H9 (cell line): ENCODE data around the gene MXRA7. TPM values are rescaled to one million over a fixed set of nuclear protein-coding genes. Genes with fewer than 3 reads are reported as not detected.
A peak's percentile ranks its signal among the peaks of the same experiment; 100 is the strongest.

Experiments
- DNase-seq: peaks from one replicate; pipeline ENCODE4 v3.0.0-alpha.2; 2017
- H2AFZ ChIP-seq: one replicate; pipeline ENCODE4 v1.6.1; 2013; ENCODE audit warnings: mild to moderate bottlenecking, low read length, control low read depth, moderate library complexity
- H2AK5ac ChIP-seq: 2 replicates; pipeline ENCODE4 v1.6.1; 2013; ENCODE audit warnings: low read length, control low read depth, mixed read lengths; ENCODE audit not compliant: insufficient read length
- H2BK120ac ChIP-seq: one replicate; pipeline ENCODE4 v1.6.1; 2013; ENCODE audit warnings: low read depth, mild to moderate bottlenecking, low read length, control low read depth, inconsistent platforms; ENCODE audit not compliant: poor library complexity, severe bottlenecking
- H2BK12ac ChIP-seq: 2 replicates; pipeline ENCODE4 v1.6.1; 2013; ENCODE audit warnings: low read length, control low read depth, mixed read lengths, low read depth; ENCODE audit not compliant: insufficient read length
- H2BK15ac ChIP-seq: 2 replicates; pipeline ENCODE4 v1.6.1; 2013; ENCODE audit warnings: low read depth, low read length, control low read depth
- H2BK20ac ChIP-seq: one replicate; pipeline ENCODE4 v1.6.1; 2013; ENCODE audit warnings: low read depth, mild to moderate bottlenecking, low read length, control low read depth, inconsistent platforms; ENCODE audit not compliant: poor library complexity, severe bottlenecking
- H2BK5ac ChIP-seq: 2 replicates; pipeline ENCODE4 v1.6.1; 2013; ENCODE audit warnings: low read length, control low read depth, mixed read lengths; ENCODE audit not compliant: insufficient read length
- H3K14ac ChIP-seq: 2 replicates; pipeline ENCODE4 v1.6.1; 2013; ENCODE audit warnings: low read length, control low read depth; ENCODE audit not compliant: insufficient read depth
- H3K18ac ChIP-seq: 2 replicates; pipeline ENCODE4 v1.6.1; 2013; ENCODE audit warnings: low read depth, mild to moderate bottlenecking, mixed read lengths, low read length, control low read depth; ENCODE audit not compliant: insufficient read length
- H3K23ac ChIP-seq: 2 replicates; pipeline ENCODE4 v1.6.1; 2013; ENCODE audit warnings: low read length, control low read depth, mixed read lengths, low read depth; ENCODE audit not compliant: insufficient read length
- H3K23me2 ChIP-seq: 2 replicates; pipeline ENCODE4 v1.6.1; 2013; ENCODE audit warnings: low read depth, mild to moderate bottlenecking, mixed read lengths, low read length, control low read depth; ENCODE audit not compliant: insufficient read length, poor library complexity, severe bottlenecking
- H3K27ac ChIP-seq: 2 replicates; pipeline ENCODE4 v1.5.1; 2013; ENCODE audit warnings: low read length, control low read depth, mixed read lengths, low read depth; ENCODE audit not compliant: insufficient read length
- H3K27me3 ChIP-seq: 2 replicates; pipeline ENCODE4 v1.6.1; 2013; ENCODE audit warnings: low read length, control low read depth, inconsistent platforms; ENCODE audit not compliant: insufficient read depth
- H3K4ac ChIP-seq: 2 replicates; pipeline ENCODE4 v1.6.1; 2013; ENCODE audit warnings: low read depth, mild to moderate bottlenecking, control low read depth, inconsistent platforms, low read length, moderate library complexity
- H3K4me1 ChIP-seq: 2 replicates; pipeline ENCODE4 v1.6.1; 2013; ENCODE audit warnings: low read length, control low read depth, inconsistent platforms; ENCODE audit not compliant: insufficient read depth
- H3K4me2 ChIP-seq: 2 replicates; pipeline ENCODE4 v1.6.1; 2013; ENCODE audit warnings: low read length, control low read depth, mixed read lengths; ENCODE audit not compliant: insufficient read length, insufficient read depth
- H3K56ac ChIP-seq: 2 replicates; pipeline ENCODE4 v1.6.1; 2013; ENCODE audit warnings: low read depth, mild to moderate bottlenecking, mixed read lengths, low read length, control low read depth; ENCODE audit not compliant: insufficient read length
- H3K79me1 ChIP-seq: 2 replicates; pipeline ENCODE4 v1.6.1; 2013; ENCODE audit warnings: low read depth, mild to moderate bottlenecking, moderate library complexity, low read length, control low read depth, inconsistent platforms; ENCODE audit not compliant: insufficient read depth, poor library complexity, severe bottlenecking
- H3K79me2 ChIP-seq: 2 replicates; pipeline ENCODE4 v1.6.1; 2013; ENCODE audit warnings: low read length, control low read depth, inconsistent platforms; ENCODE audit not compliant: insufficient read depth
- H3K9ac ChIP-seq: 2 replicates; pipeline ENCODE4 v1.6.1; 2013; ENCODE audit warnings: low read length, control low read depth, mixed read lengths; ENCODE audit not compliant: insufficient read length; ENCODE audit errors: extremely low read depth
- H3K9me3 ChIP-seq: one replicate; pipeline ENCODE4 v1.6.1; 2013; ENCODE audit warnings: low read depth, low read length, inconsistent platforms; ENCODE audit not compliant: control insufficient read depth
- H3T11ph ChIP-seq: one replicate; pipeline ENCODE4 v1.6.1; 2013; ENCODE audit warnings: mild to moderate bottlenecking, low read length, control low read depth, inconsistent platforms
- H4K20me1 ChIP-seq: one replicate; pipeline ENCODE4 v1.6.1; 2013; ENCODE audit not compliant: control insufficient read depth, insufficient read length, insufficient read depth
- H4K5ac ChIP-seq: 2 replicates; pipeline ENCODE4 v1.6.1; 2013; ENCODE audit warnings: low read depth, mild to moderate bottlenecking, mixed read lengths, low read length, control low read depth; ENCODE audit not compliant: insufficient read length
- H4K8ac ChIP-seq: replicated peaks from 2 replicates; pipeline ENCODE4 v1.6.1; 2013; ENCODE audit warnings: low read length, control low read depth, mixed read lengths, low read depth; ENCODE audit not compliant: insufficient read length
- H4K91ac ChIP-seq: 2 replicates; pipeline ENCODE4 v1.6.1; 2013; ENCODE audit warnings: low read depth, mild to moderate bottlenecking, moderate library complexity, mixed read lengths, low read length, control low read depth; ENCODE audit not compliant: insufficient read length
- H3K27ac Mint-ChIP-seq, 3 experiments: 2 replicates in 2 of 3; 3 replicates in 1 of 3; pipeline ENCODE4 v1.8.0; 2020 to 2021; ENCODE audit warnings: mixed read lengths in 3 of 3, mild to moderate bottlenecking in 1 of 3, moderate library complexity in 1 of 3
- H3K27me3 Mint-ChIP-seq: 2 replicates; pipeline ENCODE4 v1.8.0; 2021; ENCODE audit warnings: low read depth, mild to moderate bottlenecking, moderate library complexity, mixed read lengths
- H3K36me3 Mint-ChIP-seq, 3 experiments: 2 replicates in 2 of 3; 3 replicates in 1 of 3; pipeline ENCODE4 v1.8.0; 2020 to 2021; ENCODE audit warnings: low read depth in 3 of 3, mixed read lengths in 3 of 3; ENCODE audit not compliant: insufficient read depth in 1 of 3
- H3K4me1 Mint-ChIP-seq, 2 experiments: 2 replicates each; pipeline ENCODE4 v1.8.0; 2020; ENCODE audit warnings: mixed read lengths in 2 of 2
- H3K4me3 Mint-ChIP-seq, 2 experiments: 2 replicates in 1 of 2; 3 replicates in 1 of 2; pipeline ENCODE4 v1.8.0; 2020 to 2021; ENCODE audit warnings: mild to moderate bottlenecking in 2 of 2, mixed read lengths in 2 of 2, moderate library complexity in 1 of 2
- H3K9me3 Mint-ChIP-seq, 2 experiments: 2 replicates in 1 of 2; 3 replicates in 1 of 2; pipeline ENCODE4 v1.8.0; 2020; ENCODE audit warnings: mild to moderate bottlenecking in 2 of 2, mixed read lengths in 2 of 2, moderate library complexity in 1 of 2
- WGBS: extraction: QIAGEN DNeasy Blood & Tissue Kit; methylation state at CpG from one replicate; pipeline ENCODE4 v1.1.7; 2013; ENCODE audit warnings: missing lambda C conversion rate, low lambda C conversion rate, mixed read lengths; ENCODE audit not compliant: insufficient read length; ENCODE audit errors: extremely low coverage; 5-methylcytosine and 5-hydroxymethylcytosine counted together
- total RNA-seq: library from RNA; stranded (reverse); gene quantifications from 2 replicates; pipeline ENCODE4 v1.2.1, GENCODE V29; 2021
- TF ChIP-seq, protein P1 (sequence below): fragments of 200-600 bp; sonication (generic); conservative IDR thresholded peaks from 3 replicates; pipeline ENCODE4 v1.8.0; 2021; ENCODE audit warnings: antibody characterized with exemption, mild to moderate bottlenecking

The MXRA7 gene
- total RNA-seq, 1 experiment from 2014 or later: 28.2 TPM

DNA sequence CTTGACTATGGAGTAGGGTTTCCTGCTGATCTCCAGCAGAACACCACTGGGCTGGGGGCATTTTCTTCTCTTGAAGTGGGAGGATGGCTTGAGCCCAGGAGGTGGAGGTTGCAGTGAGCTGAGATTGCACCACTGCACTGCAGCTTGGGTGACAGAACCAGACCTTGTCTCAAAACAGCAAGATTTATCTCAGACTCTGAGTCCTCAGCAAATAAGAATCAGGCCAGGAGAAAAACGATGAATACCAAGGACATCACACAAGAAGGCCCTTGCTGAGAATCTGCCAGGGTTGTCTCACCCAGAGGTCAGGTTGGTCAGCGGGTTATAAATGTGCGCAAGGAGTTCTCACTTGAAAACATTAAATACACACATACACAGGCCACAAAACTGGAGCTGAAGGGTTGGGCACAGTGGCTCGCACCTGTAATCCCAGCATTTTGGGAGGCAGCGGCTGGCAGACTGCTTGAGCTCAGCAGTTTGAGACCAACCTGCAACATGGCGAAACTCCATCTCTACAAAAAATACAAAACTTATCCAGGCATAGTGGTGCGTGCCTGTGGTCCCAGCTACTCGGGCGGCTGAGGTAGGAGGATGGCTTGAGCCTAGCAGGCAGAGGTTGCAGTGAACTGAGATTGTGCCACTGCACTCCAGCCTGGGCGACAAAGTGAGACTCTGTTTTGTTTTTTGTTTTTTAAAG is 7.7 kb downstream of the MXRA7 start:
- Mint-ChIP-seq H3K4me3 (peak overlapping the region in 1 of 2 experiments; percentile 7; a peak in 1 of 5 replicates), H3K9me3 (no peaks in the 10 kb centered on the region), H3K36me3 (no peaks in the 10 kb centered on the region; a peak in 1 of 7 replicates), H3K27me3 (peaks cover 2% of the 10 kb centered on the region), H3K4me1 (peaks cover 30 to 46% of the 10 kb centered on the region in 2 experiments), H3K27ac (no peak overlapping the region; a peak in 1 of 7 replicates)
- Histone ChIP-seq H3K18ac (no peak overlapping the region), H2AFZ (no peak overlapping the region), H3K79me1 (no peaks in the 10 kb centered on the region), H3K9me3 (no peaks in the 10 kb centered on the region), H3K4me1 (peaks cover 8% of the 10 kb centered on the region; the same call in 1 of the 2 replicates), H2BK5ac (no peak overlapping the region), H2BK12ac (no peak overlapping the region), H2AK5ac (no peak overlapping the region), H3K4ac (no peak overlapping the region), H2BK120ac (no peak overlapping the region), H4K20me1 (no peaks in the 10 kb centered on the region), H3K27ac (no peak overlapping the region), H3K23ac (no peak overlapping the region), H2BK20ac (no peak overlapping the region), H3K9ac (no peak overlapping the region), H3K14ac (no peak overlapping the region), H3K23me2 (no peaks in the 10 kb centered on the region), H3K56ac (no peak overlapping the region), H4K5ac (no peak overlapping the region), H3K4me2 (no peak overlapping the region), H4K8ac (no peak overlapping the region), H4K91ac (no peak overlapping the region), H3K79me2 (no peaks in the 10 kb centered on the region), H3K27me3 (no peaks in the 10 kb centered on the region), H2BK15ac (no peak overlapping the region), H3T11ph (no peak overlapping the region)
- TF ChIP-seq, protein P1, sequence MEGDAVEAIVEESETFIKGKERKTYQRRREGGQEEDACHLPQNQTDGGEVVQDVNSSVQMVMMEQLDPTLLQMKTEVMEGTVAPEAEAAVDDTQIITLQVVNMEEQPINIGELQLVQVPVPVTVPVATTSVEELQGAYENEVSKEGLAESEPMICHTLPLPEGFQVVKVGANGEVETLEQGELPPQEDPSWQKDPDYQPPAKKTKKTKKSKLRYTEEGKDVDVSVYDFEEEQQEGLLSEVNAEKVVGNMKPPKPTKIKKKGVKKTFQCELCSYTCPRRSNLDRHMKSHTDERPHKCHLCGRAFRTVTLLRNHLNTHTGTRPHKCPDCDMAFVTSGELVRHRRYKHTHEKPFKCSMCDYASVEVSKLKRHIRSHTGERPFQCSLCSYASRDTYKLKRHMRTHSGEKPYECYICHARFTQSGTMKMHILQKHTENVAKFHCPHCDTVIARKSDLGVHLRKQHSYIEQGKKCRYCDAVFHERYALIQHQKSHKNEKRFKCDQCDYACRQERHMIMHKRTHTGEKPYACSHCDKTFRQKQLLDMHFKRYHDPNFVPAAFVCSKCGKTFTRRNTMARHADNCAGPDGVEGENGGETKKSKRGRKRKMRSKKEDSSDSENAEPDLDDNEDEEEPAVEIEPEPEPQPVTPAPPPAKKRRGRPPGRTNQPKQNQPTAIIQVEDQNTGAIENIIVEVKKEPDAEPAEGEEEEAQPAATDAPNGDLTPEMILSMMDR: no peak
- no CpG with 5 or more reads among the region's 10 CpGs for WGBS
- no peak for DNase-seq
